K562 (cell line): ENCODE results near the gene SLC7A8. TPM values are rescaled to one million over a fixed set of nuclear protein-coding genes. Genes with fewer than 3 reads are reported as not detected.

Experiments
- FOXJ2 ChIP-seq: fragments of 200-800 bp; sonication (Bioruptor generic); IDR thresholded peaks from 2 replicates; pipeline ENCODE4 v1.6.1; 2016; ENCODE audit warnings: missing genetic modification characterization, missing compliant biosample characterization
- FOXP4 ChIP-seq: sonication (generic); formaldehyde crosslinking; IDR thresholded peaks from 2 replicates; pipeline ENCODE4 v1.8.0; 2022; ENCODE audit warnings: mild to moderate bottlenecking, missing genetic modification reagents, borderline replicate concordance
- HNRNPUL1 ChIP-seq: fragments of 200-400 bp; formaldehyde crosslinking; IDR thresholded peaks from 2 replicates; pipeline ENCODE4 v1.6.1; 2017; ENCODE audit warnings: low read length
- SAP30 ChIP-seq: fragments of 200-600 bp; sonication (generic); IDR thresholded peaks from 2 replicates; pipeline ENCODE4 v1.6.1; 2012; ENCODE audit warnings: borderline replicate concordance, low read depth, mild to moderate bottlenecking, moderate library complexity, low read length, control low read depth, inconsistent platforms; ENCODE audit not compliant: insufficient read depth, poor library complexity, severe bottlenecking
- SUPT5H ChIP-seq: fragments of 450-650 bp; IDR thresholded peaks from 2 replicates; pipeline ENCODE4 v1.6.1; 2016
- TEAD4 ChIP-seq, 2 experiments: sonication (generic) in 1 of 2; formaldehyde crosslinking in 1 of 2; IDR thresholded peaks; 2 replicates each; pipeline versions ENCODE4 v1.6.1 to v1.8.0; 2012 to 2022; ENCODE audit warnings: borderline replicate concordance in 1 of 2, inconsistent platforms in 1 of 2, low read length in 1 of 2, mild to moderate bottlenecking in 1 of 2, missing genetic modification reagents in 1 of 2
- ZFP1 ChIP-seq: fragments of 450-650 bp; formaldehyde crosslinking; IDR thresholded peaks from 2 replicates; pipeline ENCODE4 v1.4.0; 2020; ENCODE audit warnings: mild to moderate bottlenecking, mixed read lengths
- polyA plus RNA-seq, 8 experiments: library from polyadenylated mRNA; depleted of rRNA in 4 of 8; stranded (reverse) in 5 of 8; unstranded in 3 of 8; fragments of >200 nt; fragmentation: Nextera tagmentation in 2 of 8; fragmentation: Illumina TruSeq in 1 of 8; extraction: Ambion mirVana in 2 of 8; extraction: Trizol in 1 of 8; gene quantifications; 2 replicates each; pipeline versions ENCODE4 v1.2.1 to v1.2.3, GENCODE V29; 2011 to 2014; ENCODE audit warnings: inconsistent platforms in 1 of 8, missing spikeins in 1 of 8
- total RNA-seq, 7 experiments: library from RNA; depleted of rRNA in 6 of 7; stranded (reverse); fragments of >200 nt in 6 of 7; fragmentation: Illumina TruSeq in 2 of 7; extraction: Trizol in 2 of 7; gene quantifications; 2 replicates each; pipeline versions ENCODE4 v1.2.1 to v1.2.3, GENCODE V29; 2011 to 2021; ENCODE audit warnings: low replicate concordance in 1 of 7
- TF ChIP-seq, protein P1 (sequence below), 2 experiments: fragments of 450-650 bp; IDR thresholded peaks; 2 replicates each; pipeline ENCODE4 v1.6.1; 2016; ENCODE audit warnings: mild to moderate bottlenecking in 2 of 2, borderline replicate concordance in 1 of 2, low read depth in 1 of 2, moderate library complexity in 1 of 2
- TF ChIP-seq, protein P2 (sequence below): fragments of 450-650 bp; formaldehyde crosslinking; IDR thresholded peaks from 2 replicates; pipeline ENCODE4 v1.4.0; 2020; ENCODE audit warnings: mild to moderate bottlenecking
- TF ChIP-seq, protein P3 (sequence below): fragments of 450-650 bp; formaldehyde crosslinking; IDR thresholded peaks from 2 replicates; pipeline ENCODE4 v1.4.0; 2022; ENCODE audit warnings: missing genetic modification characterization
- TF ChIP-seq, protein P4 (sequence below): IDR thresholded peaks from 2 replicates; pipeline ENCODE4 v1.6.1; 2012; ENCODE audit warnings: low read depth, low read length, improper control_type of control experiment, borderline replicate concordance

The SLC7A8 gene
- total and polyA plus RNA-seq, 9 of the 15 experiments (the other 6 are each of a cell fraction or from before 2014, with no cell fraction given) = 2.0 to 33.0 (median 6.0) TPM

GRCh38 chr14:23164250-23164649, 19.2 kb downstream of the SLC7A8 start (continued):
- TF ChIP-seq, protein P1, sequence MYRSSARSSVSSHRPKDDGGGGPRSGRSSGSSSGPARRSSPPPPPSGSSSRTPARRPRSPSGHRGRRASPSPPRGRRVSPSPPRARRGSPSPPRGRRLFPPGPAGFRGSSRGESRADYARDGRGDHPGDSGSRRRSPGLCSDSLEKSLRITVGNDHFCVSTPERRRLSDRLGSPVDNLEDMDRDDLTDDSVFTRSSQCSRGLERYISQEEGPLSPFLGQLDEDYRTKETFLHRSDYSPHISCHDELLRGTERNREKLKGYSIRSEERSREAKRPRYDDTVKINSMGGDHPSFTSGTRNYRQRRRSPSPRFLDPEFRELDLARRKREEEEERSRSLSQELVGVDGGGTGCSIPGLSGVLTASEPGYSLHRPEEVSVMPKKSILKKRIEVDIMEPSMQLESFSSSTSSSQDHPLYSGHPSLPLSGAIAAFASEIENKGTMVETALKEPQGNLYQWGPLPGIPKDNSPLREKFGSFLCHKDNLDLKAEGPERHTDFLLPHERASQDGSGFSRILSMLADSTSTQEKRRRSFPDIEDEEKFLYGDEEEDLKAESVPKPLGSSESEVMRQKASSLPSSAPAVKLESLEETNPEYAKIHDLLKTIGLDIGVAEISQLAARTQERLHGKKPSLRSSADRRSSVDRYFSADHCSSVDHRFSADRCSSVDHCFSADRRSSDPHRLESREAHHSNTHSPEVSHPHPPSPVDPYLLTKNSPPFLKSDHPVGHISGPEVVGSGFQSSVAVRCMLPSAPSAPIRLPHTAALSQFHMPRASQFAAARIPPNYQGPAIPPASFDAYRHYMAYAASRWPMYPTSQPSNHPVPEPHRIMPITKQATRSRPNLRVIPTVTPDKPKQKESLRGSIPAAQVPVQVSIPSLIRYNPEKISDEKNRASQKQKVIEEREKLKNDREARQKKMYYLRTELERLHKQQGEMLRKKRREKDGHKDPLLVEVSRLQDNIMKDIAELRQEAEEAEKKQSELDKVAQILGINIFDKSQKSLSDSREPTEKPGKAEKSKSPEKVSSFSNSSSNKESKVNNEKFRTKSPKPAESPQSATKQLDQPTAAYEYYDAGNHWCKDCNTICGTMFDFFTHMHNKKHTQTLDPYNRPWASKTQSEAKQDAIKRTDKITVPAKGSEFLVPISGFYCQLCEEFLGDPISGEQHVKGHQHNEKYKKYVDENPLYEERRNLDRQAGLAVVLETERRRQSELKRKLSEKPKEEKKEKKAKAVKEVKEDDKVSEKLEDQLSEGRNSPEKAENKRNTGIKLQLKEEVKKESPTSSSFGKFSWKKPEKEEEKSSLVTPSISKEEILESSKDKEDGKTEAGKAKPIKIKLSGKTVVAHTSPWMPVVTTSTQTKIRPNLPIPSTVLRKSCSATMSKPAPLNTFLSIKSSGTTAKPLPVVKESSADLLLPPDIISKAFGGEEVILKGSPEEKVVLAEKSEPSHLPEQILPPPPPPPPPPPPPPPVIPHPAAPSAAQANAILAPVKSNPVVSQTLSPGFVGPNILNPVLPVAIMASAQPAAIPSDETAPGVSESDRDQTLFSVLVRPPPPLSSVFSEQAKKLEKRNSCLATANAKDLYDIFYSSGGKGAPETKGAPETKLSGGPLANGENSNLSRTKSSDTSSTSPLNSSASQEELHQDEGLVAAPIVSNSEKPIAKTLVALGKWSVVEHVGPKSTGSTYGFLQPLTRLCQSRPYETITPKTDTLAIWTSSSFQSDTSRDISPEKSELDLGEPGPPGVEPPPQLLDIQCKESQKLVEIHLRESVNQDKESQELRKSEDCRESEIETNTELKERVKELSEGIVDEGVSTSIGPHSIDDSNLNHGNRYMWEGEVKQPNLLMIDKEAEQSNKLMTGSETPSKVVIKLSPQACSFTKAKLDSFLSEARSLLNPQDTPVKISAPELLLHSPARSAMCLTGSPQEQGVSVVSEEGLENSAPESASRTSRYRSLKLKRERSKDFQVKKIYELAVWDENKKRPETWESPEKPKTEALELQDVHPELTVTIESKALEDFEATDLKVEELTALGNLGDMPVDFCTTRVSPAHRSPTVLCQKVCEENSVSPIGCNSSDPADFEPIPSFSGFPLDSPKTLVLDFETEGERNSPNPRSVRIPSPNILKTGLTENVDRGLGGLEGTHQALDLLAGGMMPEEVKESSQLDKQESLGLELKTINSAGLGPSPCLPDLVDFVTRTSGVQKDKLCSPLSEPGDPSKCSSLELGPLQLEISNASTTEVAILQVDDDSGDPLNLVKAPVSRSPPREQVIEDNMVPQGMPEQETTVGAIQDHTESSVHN (IDR thresholded peaks at IDR 0.05; ENCODE audit: borderline replicate concordance in 1 of 2, low read depth in 1 of 2) = peak in 1 of 2 experiments; percentile 38; a peak in 1 of 4 replicates
- TF ChIP-seq FOXJ2 (tag) (0 out of 2 replicates have a peak, but pooled peaks have one; percentile 20), SUPT5H (no peak), ZFP1 (CRISPR knock-in tag) (no peak), SAP30 (peak; percentile 43), TEAD4 (IDR thresholded peaks at IDR 0.05; ENCODE audit: low read length) (peak; percentile 75), TEAD4 (CRISPR knock-in tag; IDR thresholded peaks at IDR 0.05; ENCODE audit: borderline replicate concordance) (no peak), HNRNPUL1 (no peak), FOXP4 (CRISPR knock-in tag) (no peak)
- TF ChIP-seq, protein P2, sequence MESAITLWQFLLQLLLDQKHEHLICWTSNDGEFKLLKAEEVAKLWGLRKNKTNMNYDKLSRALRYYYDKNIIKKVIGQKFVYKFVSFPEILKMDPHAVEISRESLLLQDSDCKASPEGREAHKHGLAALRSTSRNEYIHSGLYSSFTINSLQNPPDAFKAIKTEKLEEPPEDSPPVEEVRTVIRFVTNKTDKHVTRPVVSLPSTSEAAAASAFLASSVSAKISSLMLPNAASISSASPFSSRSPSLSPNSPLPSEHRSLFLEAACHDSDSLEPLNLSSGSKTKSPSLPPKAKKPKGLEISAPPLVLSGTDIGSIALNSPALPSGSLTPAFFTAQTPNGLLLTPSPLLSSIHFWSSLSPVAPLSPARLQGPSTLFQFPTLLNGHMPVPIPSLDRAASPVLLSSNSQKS = no peak
- TF ChIP-seq, protein P3, sequence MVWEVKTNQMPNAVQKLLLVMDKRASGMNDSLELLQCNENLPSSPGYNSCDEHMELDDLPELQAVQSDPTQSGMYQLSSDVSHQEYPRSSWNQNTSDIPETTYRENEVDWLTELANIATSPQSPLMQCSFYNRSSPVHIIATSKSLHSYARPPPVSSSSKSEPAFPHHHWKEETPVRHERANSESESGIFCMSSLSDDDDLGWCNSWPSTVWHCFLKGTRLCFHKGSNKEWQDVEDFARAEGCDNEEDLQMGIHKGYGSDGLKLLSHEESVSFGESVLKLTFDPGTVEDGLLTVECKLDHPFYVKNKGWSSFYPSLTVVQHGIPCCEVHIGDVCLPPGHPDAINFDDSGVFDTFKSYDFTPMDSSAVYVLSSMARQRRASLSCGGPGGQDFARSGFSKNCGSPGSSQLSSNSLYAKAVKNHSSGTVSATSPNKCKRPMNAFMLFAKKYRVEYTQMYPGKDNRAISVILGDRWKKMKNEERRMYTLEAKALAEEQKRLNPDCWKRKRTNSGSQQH (CRISPR knock-in tag) = no peak
- TF ChIP-seq, protein P4, sequence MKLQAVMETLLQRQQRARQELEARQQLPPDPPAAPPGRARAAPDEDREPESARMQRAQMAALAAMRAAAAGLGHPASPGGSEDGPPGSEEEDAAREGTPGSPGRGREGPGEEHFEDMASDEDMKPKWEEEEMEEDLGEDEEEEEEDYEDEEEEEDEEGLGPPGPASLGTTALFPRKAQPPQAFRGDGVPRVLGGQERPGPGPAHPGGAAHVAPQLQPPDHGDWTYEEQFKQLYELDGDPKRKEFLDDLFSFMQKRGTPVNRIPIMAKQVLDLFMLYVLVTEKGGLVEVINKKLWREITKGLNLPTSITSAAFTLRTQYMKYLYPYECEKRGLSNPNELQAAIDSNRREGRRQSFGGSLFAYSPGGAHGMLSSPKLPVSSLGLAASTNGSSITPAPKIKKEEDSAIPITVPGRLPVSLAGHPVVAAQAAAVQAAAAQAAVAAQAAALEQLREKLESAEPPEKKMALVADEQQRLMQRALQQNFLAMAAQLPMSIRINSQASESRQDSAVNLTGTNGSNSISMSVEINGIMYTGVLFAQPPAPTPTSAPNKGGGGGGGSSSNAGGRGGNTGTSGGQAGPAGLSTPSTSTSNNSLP = no peak
